ENCODE data around the gene PCBP3. TPM values are rescaled to one million over a fixed set of nuclear protein-coding genes. Genes with fewer than 3 reads are reported as not detected.

PCBP3 gene
- total and polyA plus RNA-seq, 2 of the 8 experiments (the other 6 are each of a cell fraction or from before 2014, with no cell fraction given), result 3.5 to 6.3 TPM

DNA sequence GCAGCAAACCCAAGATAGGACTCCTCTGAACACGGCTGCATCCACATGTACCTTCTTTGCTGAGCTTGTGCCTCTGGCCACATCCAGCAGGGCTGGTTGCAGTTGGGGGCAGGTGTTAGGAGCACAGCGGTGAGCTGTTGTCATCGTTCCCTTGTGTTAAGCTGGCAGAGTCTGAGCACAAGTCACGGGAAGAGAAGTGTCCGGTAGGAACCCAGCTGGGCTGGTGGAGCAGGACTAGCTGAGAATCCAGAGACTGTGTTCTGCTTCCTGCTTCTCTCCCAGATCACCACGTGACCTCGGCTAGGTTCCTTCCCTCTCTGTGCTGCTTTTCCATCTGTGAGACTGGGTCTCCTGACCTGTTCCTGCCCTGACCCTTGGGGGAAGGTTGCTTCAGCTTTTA lies 105.1 kb downstream of the PCBP3 start:
- ChIA-PET POLR2A (ENCODE audit: partially characterized antibody) (interaction anchor here (0.6 to 1.7 kb wide), 3 partner anchors 30 to 238 kb away, joined by 3 read pairs; no protein-coding TSS in a partner anchor), CTCF (ENCODE audit: partially characterized antibody) (interaction anchor here (1.1 to 2.2 kb wide), 4 partner anchors 9 to 72 kb away, joined by 3 to 6 read pairs (median 4); no protein-coding TSS in a partner anchor)
- WGBS, 2 experiments (ENCODE audit: extremely low coverage in 1 of 2, insufficient coverage in 1 of 2, insufficient read length in 1 of 2, insufficient replicate concordance in 2 of 2, low coverage in 1 of 2, low lambda C conversion rate in 2 of 2, missing lambda C conversion rate in 1 of 2), result 86% methylated on average over 7 of the region's 7 CpGs; no CpG with 5 or more reads in 1 of the 2 experiments
- Histone ChIP-seq H4K5ac (ENCODE audit: insufficient read length, low read depth, low read length) (no peak overlapping the region), H2BK120ac (replicated peaks; ENCODE audit: low read depth, low read length) (no peak overlapping the region), H3K9ac (replicated peaks in 1 of 4; ENCODE audit: extremely low read depth in 1 of 4, low read depth in 3 of 4, low read length in 3 of 4) (no peak overlapping the region), H3K14ac (ENCODE audit: insufficient read length) (no peak overlapping the region), H4K8ac (ENCODE audit: extremely low read depth, insufficient read depth, low read length) (no peak overlapping the region), H3K23ac (ENCODE audit: insufficient read length) (no peak overlapping the region), H3K9me3 (ENCODE audit: insufficient read depth in 2 of 2, low read depth in 1 of 2, low read length in 1 of 2) (peaks cover 3 to 5% of the 10 kb centered on the region in 2 experiments; a peak in 1 of 4 replicates), H2BK15ac (ENCODE audit: low read length) (no peak overlapping the region), H2AK5ac (ENCODE audit: low read depth, low read length) (no peak overlapping the region), H3K56ac (replicated peaks; ENCODE audit: insufficient read length, low read depth, low read length) (no peak overlapping the region), H4K20me1 (replicated peaks in 1 of 2; ENCODE audit: control insufficient read depth in 1 of 2, insufficient read depth in 2 of 2, low read length in 2 of 2) (no peaks in the 10 kb centered on the region), H3K4me1 (replicated peaks in 1 of 4; ENCODE audit: control insufficient read depth in 3 of 4, insufficient read depth in 4 of 4, low read length in 3 of 4) (peaks cover 0 to 11% (median 8%) of the 10 kb centered on the region in 4 experiments; a peak in 5 of 7 replicates), H3K27me3 (replicated peaks in 1 of 4; ENCODE audit: control insufficient read depth in 3 of 4, extremely low read depth in 1 of 4, insufficient read depth in 3 of 4, low read length in 3 of 4) (no peaks in the 10 kb centered on the region), H3K36me3 (ENCODE audit: control insufficient read depth in 2 of 4, insufficient read depth in 4 of 4, low read length in 3 of 4) (no peaks in the 10 kb centered on the region; a peak in 2 of 8 replicates), H3K79me2 (ENCODE audit: control insufficient read depth in 1 of 2, insufficient read depth in 2 of 2, low read length in 2 of 2) (no peaks in the 10 kb centered on the region), H2BK20ac (ENCODE audit: low read length) (no peak overlapping the region), H3K18ac (ENCODE audit: extremely low read depth, low read length) (no peak overlapping the region), H2BK12ac (ENCODE audit: low read depth, low read length) (peak overlapping the region; percentile 20; the same call in 1 of the 2 replicates), H2AFZ (ENCODE audit: low read length) (no peak overlapping the region), H3K79me1 (ENCODE audit: low read depth, low read length) (no peaks in the 10 kb centered on the region), H3K4ac (replicated peaks; ENCODE audit: insufficient read length, low read depth, low read length) (no peak overlapping the region), H3K27ac (ENCODE audit: low read depth, low read length) (no peak overlapping the region), H2BK5ac (ENCODE audit: low read depth, low read length) (no peak overlapping the region), H3K23me2 (ENCODE audit: low read depth, low read length) (no peaks in the 10 kb centered on the region), H3K4me2 (ENCODE audit: insufficient read depth in 1 of 2, low read depth in 2 of 2, low read length in 2 of 2) (no peak overlapping the region), H4K91ac (replicated peaks; ENCODE audit: insufficient read length, low read length) (no peak overlapping the region), H3K4me3 (ENCODE audit: extremely low read depth in 1 of 4, insufficient read depth in 2 of 4, low read depth in 3 of 4, low read length in 4 of 4) (no peak overlapping the region)
- TF ChIP-seq CBX5 (IDR thresholded peaks at IDR 0.05; ENCODE audit: low read depth, low read length), result no peak
- TF ChIP-seq EGR1 (IDR thresholded peaks at IDR 0.05; ENCODE audit: borderline replicate concordance, low read depth, low read length), result no peak
- TF ChIP-seq EP300 (IDR thresholded peaks at IDR 0.05; ENCODE audit: borderline replicate concordance in 1 of 2, low read depth in 2 of 2, low read length in 2 of 2), result no peak
- no peak for TF ChIP-seq SIN3A (conservative IDR thresholded peaks at IDR 0.05 in 1 of 2, IDR thresholded peaks at IDR 0.05 in 1 of 2; ENCODE audit: low read depth in 1 of 2, low read length in 2 of 2)
- TF ChIP-seq POLR2A (IDR thresholded peaks at IDR 0.05; ENCODE audit: control extremely low read depth in 1 of 2, low read depth in 2 of 2, low read length in 2 of 2), result no peak
- no peak for TF ChIP-seq FOSL1 (IDR thresholded peaks at IDR 0.05; ENCODE audit: insufficient read depth, low read depth, low read length)
- no peak for TF ChIP-seq TBP (IDR thresholded peaks at IDR 0.05; ENCODE audit: low read depth, low read length)
- no peak for TF ChIP-seq YY1 (IDR thresholded peaks at IDR 0.05; ENCODE audit: low read depth, low read length)
- no peak for TF ChIP-seq NRF1 (IDR thresholded peaks at IDR 0.05; ENCODE audit: low read depth, low read length)
- no peak for TF ChIP-seq RNF2 (IDR thresholded peaks at IDR 0.05; ENCODE audit: borderline replicate concordance, low read depth, low read length, missing control alignments, poor library complexity, severe bottlenecking)
- TF ChIP-seq KDM1A (IDR thresholded peaks at IDR 0.05; ENCODE audit: borderline replicate concordance, low read length), result no peak
- no peak for TF ChIP-seq RAD21 (IDR thresholded peaks at IDR 0.05 in 1 of 2, conservative IDR thresholded peaks at IDR 0.05 in 1 of 2; ENCODE audit: low read depth in 2 of 2, low read length in 2 of 2)
- no peak for TF ChIP-seq CBX8 (IDR thresholded peaks at IDR 0.05; ENCODE audit: borderline replicate concordance, low read depth, low read length)
- DNase-seq (ENCODE audit: low read depth in 1 of 2, low spot score in 2 of 2) (peak in 1 of 2 experiments; percentile 43), FAIRE-seq (no peak)
